ENCODE measurements around the gene NACA2.
"Not testable (repeated sequence)": the region's sequence is repeated elsewhere in the genome, so short reads cannot be mapped to it uniquely, and the experiment has no call there.

The NACA2 gene

GRCh38 chr17:61591018-61591417 is at the start of gene NACA2:
NACA2 (minus strand) TSS chr17:61591219; CDS start chr17:61591180, 39 bp downstream.
- DNase-seq: no peak

- no peak for DNase-seq
Measured at GRCh38 chr17:61639818-61640217, 48.8 kb upstream of the NACA2 start.

GRCh38 chr17:61638087-61638486 is 47.1 kb upstream of the NACA2 start:
- DNase-seq: no peak

GRCh38 chr17:61635913-61636432 is 45.0 kb upstream of the NACA2 start:
- DNase-seq: peak; percentile 32

GRCh38 chr17:61634942-61635538 is 44.0 kb upstream of the NACA2 start:
- no peak for DNase-seq

- no peak for DNase-seq
Measured at GRCh38 chr17:61634011-61634539, 43.1 kb upstream of the NACA2 start.

GRCh38 chr17:61632826-61633225 is 41.8 kb upstream of the NACA2 start:
- no peak for DNase-seq

- no peak for DNase-seq
Measured at GRCh38 chr17:61631800-61632199, 40.8 kb upstream of the NACA2 start.

- DNase-seq: not testable (repeated sequence)
Measured at GRCh38 chr17:61628158-61628557, 37.1 kb upstream of the NACA2 start.

GRCh38 chr17:61627658-61628057 is 36.6 kb upstream of the NACA2 start:
- DNase-seq: no peak

- no peak for DNase-seq
Measured at GRCh38 chr17:61627125-61627524, 36.1 kb upstream of the NACA2 start.

GRCh38 chr17:61625564-61625963 is 34.5 kb upstream of the NACA2 start:
- no peak for DNase-seq

GRCh38 chr17:61624951-61625350 is 33.9 kb upstream of the NACA2 start:
- no peak for DNase-seq

- DNase-seq: no peak
Measured at GRCh38 chr17:61621317-61621716, 30.3 kb upstream of the NACA2 start.

GRCh38 chr17:61619953-61620352 is 28.9 kb upstream of the NACA2 start:
- no peak for DNase-seq

GRCh38 chr17:61619493-61619892 is 28.5 kb upstream of the NACA2 start:
- DNase-seq: no peak

GRCh38 chr17:61618950-61619349 is 27.9 kb upstream of the NACA2 start:
- no peak for DNase-seq

GRCh38 chr17:61617330-61617729 is 26.3 kb upstream of the NACA2 start:
- DNase-seq: no peak

GRCh38 chr17:61616783-61617182 is 25.8 kb upstream of the NACA2 start:
- no peak for DNase-seq

GRCh38 chr17:61614219-61614618 is 23.2 kb upstream of the NACA2 start:
- no peak for DNase-seq

GRCh38 chr17:61611323-61611722 is 20.3 kb upstream of the NACA2 start:
- DNase-seq: no peak

- DNase-seq: no peak
Measured at GRCh38 chr17:61605692-61606091, 14.7 kb upstream of the NACA2 start.

GRCh38 chr17:61601297-61601696 is 10.3 kb upstream of the NACA2 start:
- DNase-seq: no peak

GRCh38 chr17:61600621-61601020 is 9.6 kb upstream of the NACA2 start:
- DNase-seq: no peak

- no peak for DNase-seq
Measured at GRCh38 chr17:61599608-61600007, 8.6 kb upstream of the NACA2 start.

All from CD4-positive, alpha-beta T cell treated with Interferon gamma for 1 hour (primary cell).